Uterus (tissue), 2 donors: Measurements from ENCODE around the gene NPNT.

Experiments
- POLR2A ChIP-seq, 2 donors: fragments of 450-650 bp; IDR thresholded peaks; one replicate each; pipeline ENCODE4 v1.6.1; 2016; ENCODE audit warnings: antibody characterized with exemption in 2 of 2, mild to moderate bottlenecking in 1 of 2, moderate library complexity in 1 of 2
- TF ChIP-seq, protein P1 (sequence below), 4 experiments: fragments of 200-600 bp in 2 of 4; fragments of 450-650 bp in 2 of 4; sonication (generic) in 2 of 4; IDR thresholded peaks; one replicate each; pipeline ENCODE4 v1.5.1; 2016 to 2019; ENCODE audit warnings: antibody characterized with exemption in 4 of 4, mild to moderate bottlenecking in 2 of 4, moderate library complexity in 1 of 4

DNA sequence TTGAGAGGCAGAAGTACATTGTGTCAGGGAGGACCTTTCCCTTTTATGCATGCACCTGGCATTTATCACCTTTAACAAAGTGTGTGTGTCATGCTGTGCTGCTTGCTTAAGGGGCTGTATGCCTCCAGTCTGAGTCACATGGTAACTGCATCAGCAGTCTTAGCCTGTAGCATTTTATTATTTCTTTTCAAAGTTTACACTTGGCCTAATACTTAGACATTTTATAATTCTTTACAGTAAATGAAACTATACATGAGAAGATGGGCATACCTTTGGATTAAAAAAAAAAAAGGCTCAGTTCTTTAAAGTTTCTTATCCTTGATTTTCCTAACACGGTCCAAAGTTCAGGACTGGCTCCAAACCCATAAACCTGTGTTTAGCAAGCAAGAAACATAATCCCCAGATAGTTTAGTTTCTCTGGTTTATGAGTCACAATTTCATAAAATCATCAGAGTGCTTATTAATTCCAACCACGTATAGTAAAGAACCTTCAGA is 14.6 kb downstream of the NPNT start:
- TF ChIP-seq, protein P1, sequence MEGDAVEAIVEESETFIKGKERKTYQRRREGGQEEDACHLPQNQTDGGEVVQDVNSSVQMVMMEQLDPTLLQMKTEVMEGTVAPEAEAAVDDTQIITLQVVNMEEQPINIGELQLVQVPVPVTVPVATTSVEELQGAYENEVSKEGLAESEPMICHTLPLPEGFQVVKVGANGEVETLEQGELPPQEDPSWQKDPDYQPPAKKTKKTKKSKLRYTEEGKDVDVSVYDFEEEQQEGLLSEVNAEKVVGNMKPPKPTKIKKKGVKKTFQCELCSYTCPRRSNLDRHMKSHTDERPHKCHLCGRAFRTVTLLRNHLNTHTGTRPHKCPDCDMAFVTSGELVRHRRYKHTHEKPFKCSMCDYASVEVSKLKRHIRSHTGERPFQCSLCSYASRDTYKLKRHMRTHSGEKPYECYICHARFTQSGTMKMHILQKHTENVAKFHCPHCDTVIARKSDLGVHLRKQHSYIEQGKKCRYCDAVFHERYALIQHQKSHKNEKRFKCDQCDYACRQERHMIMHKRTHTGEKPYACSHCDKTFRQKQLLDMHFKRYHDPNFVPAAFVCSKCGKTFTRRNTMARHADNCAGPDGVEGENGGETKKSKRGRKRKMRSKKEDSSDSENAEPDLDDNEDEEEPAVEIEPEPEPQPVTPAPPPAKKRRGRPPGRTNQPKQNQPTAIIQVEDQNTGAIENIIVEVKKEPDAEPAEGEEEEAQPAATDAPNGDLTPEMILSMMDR (IDR thresholded peaks at IDR 0.05): no peak
- TF ChIP-seq POLR2A (IDR thresholded peaks at IDR 0.05): no peak
